Epithelial cell of proximal tubule (primary cell): ENCODE results near the gene KCTD19. TPM values are rescaled to one million over a fixed set of nuclear protein-coding genes. Genes with fewer than 3 reads are reported as not detected.
A peak's percentile ranks its signal among the peaks of the same experiment; 100 is the strongest.

Experiments
- DNase-seq: peaks from one replicate; pipeline ENCODE4 v3.0.0-alpha.2; 2011; ENCODE audit warnings: low read depth
- H3K4me3 ChIP-seq: 2 replicates; pipeline ENCODE4 v1.5.1; 2011; ENCODE audit warnings: low read depth, mild to moderate bottlenecking, low read length
- CTCF ChIP-seq: conservative IDR thresholded peaks from 2 replicates; pipeline ENCODE4 v1.5.1; 2012; ENCODE audit warnings: low read depth, mild to moderate bottlenecking, low read length
- total RNA-seq: library from RNA; depleted of rRNA; stranded (reverse); fragments of >200 nt; gene quantifications from 2 replicates; pipeline ENCODE4 v1.2.3, GENCODE V29; 2015

KCTD19 gene
- total RNA-seq, 1 donor from 2014 or later: 0.35 TPM

GRCh38 chr16:67260426-67261063, 66.0 kb downstream of the KCTD19 start:
- H3K4me3 ChIP-seq: no peak overlapping the region
- DNase-seq: no peak
- peak; percentile 88 for TF ChIP-seq CTCF

- no peak for DNase-seq
- TF ChIP-seq CTCF: no peak
- H3K4me3 ChIP-seq: no peak overlapping the region
These were observed 66.8 kb downstream of the KCTD19 start for GRCh38 chr16:67259705-67260104.

GRCh38 chr16:67258161-67258835, 68.2 kb downstream of the KCTD19 start:
- no peak overlapping the region for H3K4me3 ChIP-seq
- TF ChIP-seq CTCF: no peak
- no peak for DNase-seq

- no peak for DNase-seq
- no peak overlapping the region for H3K4me3 ChIP-seq
- no peak for TF ChIP-seq CTCF
These were observed 68.9 kb downstream of the KCTD19 start for GRCh38 chr16:67257486-67258160.

GRCh38 chr16:67256701-67257230, 69.8 kb downstream of the KCTD19 start:
- no peak for TF ChIP-seq CTCF
- no peak overlapping the region for H3K4me3 ChIP-seq
- no peak for DNase-seq

GRCh38 chr16:67255553-67256221, 70.9 kb downstream of the KCTD19 start:
- H3K4me3 ChIP-seq: no peak overlapping the region
- TF ChIP-seq CTCF: no peak
- DNase-seq: no peak
